ENCODE results near the gene TNFSF15.

TNFSF15 gene

GRCh38 chr9:114822708-114823107 is 16.9 kb upstream of the TNFSF15 start:
- H3K79me2 ChIP-seq (ENCODE audit: insufficient read depth, low read length), result no peaks in the 10 kb centered on the region
- H3K9me2 ChIP-seq (replicated peaks; ENCODE audit: insufficient read depth, low read length), result no peaks in the 10 kb centered on the region
- no peaks in the 10 kb centered on the region for H3F3A ChIP-seq (ENCODE audit: insufficient read depth)
- TF ChIP-seq CTCF (IDR thresholded peaks at IDR 0.05; ENCODE audit: insufficient read depth, low read length, poor library complexity, severe bottlenecking) (no peak), EZH2phosphoT487 (conservative IDR thresholded peaks at IDR 0.05; ENCODE audit: low read length) (no peak)
- no peaks in the 10 kb centered on the region for H3K27me3 ChIP-seq (ENCODE audit: low read length)
- no peaks in the 10 kb centered on the region for H3K36me3 ChIP-seq (ENCODE audit: low read length)
- H3K27ac ChIP-seq (ENCODE audit: low read depth, low read length), result no peak overlapping the region
- no peak overlapping the region for H3K4me3 ChIP-seq (ENCODE audit: insufficient read depth, low read length, poor library complexity, severe bottlenecking)
- no peak overlapping the region for H2AFZ ChIP-seq (ENCODE audit: low read depth, low read length, severe bottlenecking)
- H4K20me1 ChIP-seq (ENCODE audit: low read depth, low read length), result no peaks in the 10 kb centered on the region
- H3K4me2 ChIP-seq (ENCODE audit: low read depth, low read length, poor library complexity, severe bottlenecking), result no peak overlapping the region
- H3K9ac ChIP-seq (ENCODE audit: low read length), result no peak overlapping the region
- no peaks in the 10 kb centered on the region for H3K9me3 ChIP-seq (ENCODE audit: insufficient read depth, low read length)

GRCh38 chr9:114820776-114821501 is 15.1 kb upstream of the TNFSF15 start:
- Histone ChIP-seq H3K27ac (ENCODE audit: low read depth, low read length) (no peak overlapping the region), H3K27me3 (ENCODE audit: low read length) (no peaks in the 10 kb centered on the region), H4K20me1 (ENCODE audit: low read depth, low read length) (no peaks in the 10 kb centered on the region), H3F3A (ENCODE audit: insufficient read depth) (no peaks in the 10 kb centered on the region), H3K4me3 (ENCODE audit: insufficient read depth, low read length, poor library complexity, severe bottlenecking) (no peak overlapping the region), H3K79me2 (ENCODE audit: insufficient read depth, low read length) (no peaks in the 10 kb centered on the region), H3K9ac (ENCODE audit: low read length) (no peak overlapping the region), H2AFZ (ENCODE audit: low read depth, low read length, severe bottlenecking) (no peak overlapping the region), H3K9me3 (ENCODE audit: insufficient read depth, low read length) (no peaks in the 10 kb centered on the region), H3K9me2 (replicated peaks; ENCODE audit: insufficient read depth, low read length) (no peaks in the 10 kb centered on the region), H3K36me3 (ENCODE audit: low read length) (no peaks in the 10 kb centered on the region), H3K4me2 (ENCODE audit: low read depth, low read length, poor library complexity, severe bottlenecking) (no peak overlapping the region)
- TF ChIP-seq EZH2phosphoT487 (conservative IDR thresholded peaks at IDR 0.05; ENCODE audit: low read length) (no peak), CTCF (IDR thresholded peaks at IDR 0.05; ENCODE audit: insufficient read depth, low read length, poor library complexity, severe bottlenecking) (no peak)

- Histone ChIP-seq H3K4me2 (ENCODE audit: low read depth, low read length, poor library complexity, severe bottlenecking) (no peak overlapping the region), H3K9ac (ENCODE audit: low read length) (no peak overlapping the region)
- TF ChIP-seq CTCF (IDR thresholded peaks at IDR 0.05; ENCODE audit: insufficient read depth, low read length, poor library complexity, severe bottlenecking) (no peak), EZH2phosphoT487 (conservative IDR thresholded peaks at IDR 0.05; ENCODE audit: low read length) (no peak)
Measured at GRCh38 chr9:114818178-114818577, 12.3 kb upstream of the TNFSF15 start.

More at GRCh38 chr9:114818178-114818577, 12.3 kb upstream of the TNFSF15 start:
- Histone ChIP-seq H3K27ac (ENCODE audit: low read depth, low read length) (no peak overlapping the region), H3K9me3 (ENCODE audit: insufficient read depth, low read length) (no peaks in the 10 kb centered on the region), H3K27me3 (ENCODE audit: low read length) (no peaks in the 10 kb centered on the region), H3K9me2 (replicated peaks; ENCODE audit: insufficient read depth, low read length) (no peaks in the 10 kb centered on the region), H3K4me3 (ENCODE audit: insufficient read depth, low read length, poor library complexity, severe bottlenecking) (no peak overlapping the region), H3F3A (ENCODE audit: insufficient read depth) (no peaks in the 10 kb centered on the region), H3K36me3 (ENCODE audit: low read length) (no peaks in the 10 kb centered on the region), H4K20me1 (ENCODE audit: low read depth, low read length) (no peaks in the 10 kb centered on the region), H3K79me2 (ENCODE audit: insufficient read depth, low read length) (no peaks in the 10 kb centered on the region), H2AFZ (ENCODE audit: low read depth, low read length, severe bottlenecking) (no peak overlapping the region)
